Peyer's patch (tissue), 4 donors: ENCODE results near the gene UCP3.

Experiments used
- POLR2A ChIP-seq, 2 donors: fragments of 450-650 bp; IDR thresholded peaks; one replicate each; pipeline ENCODE4 v1.5.1; 2017; ENCODE audit warnings: antibody characterized with exemption in 2 of 2, mild to moderate bottlenecking in 2 of 2, moderate library complexity in 2 of 2
- TF ChIP-seq, protein P1 (sequence below), 6 experiments: fragments of 450-650 bp in 4 of 6; fragments of 200-600 bp in 2 of 6; sonication (generic) in 1 of 6; IDR thresholded peaks; one replicate each; pipeline ENCODE4 v1.5.1; 2017 to 2019; ENCODE audit warnings: antibody characterized with exemption in 6 of 6, mild to moderate bottlenecking in 3 of 6, moderate library complexity in 1 of 6

DNA sequence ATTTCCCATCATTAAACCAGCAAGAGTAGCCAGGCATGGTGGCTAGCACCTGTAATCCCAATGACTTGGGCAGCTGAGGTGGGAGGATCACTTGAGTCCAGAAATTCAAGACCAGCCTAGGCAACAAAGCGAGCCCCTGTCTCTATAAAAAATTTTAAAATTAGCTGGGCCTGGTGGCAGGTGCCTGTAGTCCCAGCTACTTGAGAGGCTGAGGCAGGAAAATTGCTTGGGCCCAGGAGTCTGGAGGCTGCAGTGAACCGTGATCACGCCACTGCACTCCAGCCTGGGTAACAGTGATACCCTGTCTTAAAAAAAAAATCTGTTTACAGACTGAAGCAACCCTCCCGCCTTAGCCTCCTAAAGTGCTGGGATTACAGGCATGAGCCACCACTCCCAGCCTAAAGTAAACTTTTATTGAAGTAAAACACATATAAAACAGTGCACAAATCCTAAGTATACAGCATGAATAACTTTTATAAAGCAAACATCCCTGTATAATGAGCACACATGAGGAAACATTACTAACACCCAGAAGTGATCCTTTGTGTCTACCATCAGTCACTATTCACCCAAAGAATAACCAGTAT lies 12.6 kb downstream of the UCP3 start:
- TF ChIP-seq, protein P1, sequence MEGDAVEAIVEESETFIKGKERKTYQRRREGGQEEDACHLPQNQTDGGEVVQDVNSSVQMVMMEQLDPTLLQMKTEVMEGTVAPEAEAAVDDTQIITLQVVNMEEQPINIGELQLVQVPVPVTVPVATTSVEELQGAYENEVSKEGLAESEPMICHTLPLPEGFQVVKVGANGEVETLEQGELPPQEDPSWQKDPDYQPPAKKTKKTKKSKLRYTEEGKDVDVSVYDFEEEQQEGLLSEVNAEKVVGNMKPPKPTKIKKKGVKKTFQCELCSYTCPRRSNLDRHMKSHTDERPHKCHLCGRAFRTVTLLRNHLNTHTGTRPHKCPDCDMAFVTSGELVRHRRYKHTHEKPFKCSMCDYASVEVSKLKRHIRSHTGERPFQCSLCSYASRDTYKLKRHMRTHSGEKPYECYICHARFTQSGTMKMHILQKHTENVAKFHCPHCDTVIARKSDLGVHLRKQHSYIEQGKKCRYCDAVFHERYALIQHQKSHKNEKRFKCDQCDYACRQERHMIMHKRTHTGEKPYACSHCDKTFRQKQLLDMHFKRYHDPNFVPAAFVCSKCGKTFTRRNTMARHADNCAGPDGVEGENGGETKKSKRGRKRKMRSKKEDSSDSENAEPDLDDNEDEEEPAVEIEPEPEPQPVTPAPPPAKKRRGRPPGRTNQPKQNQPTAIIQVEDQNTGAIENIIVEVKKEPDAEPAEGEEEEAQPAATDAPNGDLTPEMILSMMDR (IDR thresholded peaks at IDR 0.05) = no peak
- TF ChIP-seq POLR2A (IDR thresholded peaks at IDR 0.05) = no peak
